T-cell (primary cell): ENCODE measurements around the gene ELAVL4. TPM values are rescaled to one million over a fixed set of nuclear protein-coding genes. Genes with fewer than 3 reads are reported as not detected.

Experiments
- ATAC-seq, 4 experiments: fragments of 200-7000 bp in 3 of 4; fragments of 150-1000 bp in 1 of 4; cut with Tn5 transposase; replicated peaks in 1 of 4; 1 replicate in 3 of 4; 2 replicates in 1 of 4; pipeline ENCODE4 v1.10.0; 2021; ENCODE audit warnings: moderate library complexity in 3 of 4, mild to moderate bottlenecking in 2 of 4, moderate number of reproducible peaks in 1 of 4
- CTCF ChIA-PET, 2 donors: fragments of 300-600 bp; sonication (Branson Sonifier 250); formaldehyde crosslinking; loops; one replicate each; lab custom pipeline; 2022; ENCODE audit warnings: antibody characterized with exemption in 2 of 2; lab: Charles Lee
- POLR2A ChIA-PET, 2 donors: fragments of 300-600 bp; sonication (Branson Sonifier 250); formaldehyde crosslinking; loops; one replicate each; lab custom pipeline; 2022; ENCODE audit warnings: antibody characterized with exemption in 2 of 2; lab: Charles Lee
- DNase-seq, 35 experiments: peaks; one replicate each; pipeline versions ENCODE4 v3.0.0 to v3.0.0-alpha.2; 2013 to 2023
- H3K27ac ChIP-seq: one replicate; pipeline ENCODE4 v1.5.1; 2013; ENCODE audit warnings: low read length
- H3K27me3 ChIP-seq, 2 experiments: replicated peaks in 1 of 2; 1 replicate in 1 of 2; 2 replicates in 1 of 2; pipeline versions ENCODE4 v1.6.1 to v1.7.0; 2013; ENCODE audit warnings: low read length in 1 of 2, mixed read lengths in 1 of 2; ENCODE audit not compliant: control insufficient read depth in 2 of 2, insufficient read depth in 2 of 2; ENCODE audit errors: extremely low read depth in 1 of 2
- H3K36me3 ChIP-seq, 2 donors: 1 replicate in 1 of 2; 2 replicates in 1 of 2; pipeline versions ENCODE4 v1.6.1 to v1.7.0; 2013; ENCODE audit warnings: low read length in 1 of 2; ENCODE audit not compliant: control insufficient read depth in 2 of 2, insufficient read depth in 1 of 2; ENCODE audit errors: extremely low read depth in 1 of 2
- H3K4me1 ChIP-seq, 2 experiments: 1 replicate in 1 of 2; 2 replicates in 1 of 2; pipeline versions ENCODE4 v1.6.1 to v1.7.0; 2013; ENCODE audit warnings: low read length in 2 of 2, mixed read lengths in 1 of 2; ENCODE audit not compliant: insufficient read depth in 2 of 2, control insufficient read depth in 1 of 2; ENCODE audit errors: extremely low read depth in 1 of 2
- H3K4me3 ChIP-seq, 2 donors: 1 replicate in 1 of 2; 2 replicates in 1 of 2; pipeline versions ENCODE4 v1.5.1 to v1.7.0; 2013; ENCODE audit warnings: mild to moderate bottlenecking in 2 of 2, low read length in 1 of 2, moderate library complexity in 1 of 2; ENCODE audit not compliant: control insufficient read depth in 1 of 2; ENCODE audit errors: extremely low read depth in 1 of 2
- H3K9me3 ChIP-seq: 2 replicates; pipeline ENCODE4 v1.7.0; 2013
- H3K27ac Mint-ChIP-seq, 2 donors: one replicate each; pipeline ENCODE4 v1.8.0; 2020 to 2021; ENCODE audit warnings: mild to moderate bottlenecking in 2 of 2, mixed read lengths in 2 of 2
- H3K27me3 Mint-ChIP-seq, 2 donors: one replicate each; pipeline ENCODE4 v1.8.0; 2021 to 2022; ENCODE audit warnings: mixed read lengths in 2 of 2
- H3K36me3 Mint-ChIP-seq: one replicate; pipeline ENCODE4 v1.8.0; 2021; ENCODE audit warnings: mixed read lengths
- H3K4me1 Mint-ChIP-seq, 3 donors: one replicate each; pipeline ENCODE4 v1.8.0; 2020 to 2022; ENCODE audit warnings: mixed read lengths in 3 of 3, mild to moderate bottlenecking in 1 of 3
- H3K4me3 Mint-ChIP-seq, 3 donors: one replicate each; pipeline ENCODE4 v1.8.0; 2020 to 2022; ENCODE audit warnings: mild to moderate bottlenecking in 3 of 3, mixed read lengths in 3 of 3, moderate library complexity in 3 of 3
- H3K9me3 Mint-ChIP-seq, 3 donors: one replicate each; pipeline ENCODE4 v1.8.0; 2020 to 2022; ENCODE audit warnings: mixed read lengths in 3 of 3
- WGBS: methylation state at CpG from one replicate; pipeline ENCODE4 v1.1.5; 2013; ENCODE audit warnings: missing lambda C conversion rate; ENCODE audit not compliant: insufficient coverage; 5-methylcytosine and 5-hydroxymethylcytosine counted together
- total RNA-seq, 35 experiments: library from RNA in 6 of 35; stranded (reverse) in 6 of 35; fragments of 120-200 nt in 1 of 35; gene quantifications; one replicate each; pipeline versions ENCODE4 v1.2.1 to v1.2.4 and lab custom pipeline; 2013 to 2026

The ELAVL4 gene
- total RNA-seq, 5 donors from 2014 or later (not counting 1 experiment from before 2014, with no cell fraction given), result not detected

DNA sequence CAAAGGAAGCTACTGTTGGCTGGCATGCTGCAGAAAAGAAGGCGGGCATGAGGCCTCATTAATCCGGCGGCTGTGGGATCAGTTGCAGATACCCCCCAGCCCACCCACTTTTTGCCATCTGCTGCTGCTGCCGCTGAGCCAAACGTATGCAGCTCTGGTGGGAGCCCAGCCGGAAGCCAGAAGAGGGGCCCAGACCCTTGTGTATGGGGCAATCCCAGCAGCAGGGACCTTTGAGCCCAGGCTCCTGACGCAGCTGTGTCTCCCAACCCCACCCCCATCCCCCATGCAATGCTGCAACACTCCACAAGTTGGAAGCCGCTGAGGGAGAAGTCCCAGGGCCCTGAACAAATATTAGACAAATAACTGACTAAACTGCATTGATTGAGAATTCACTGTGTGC is 106.0 kb downstream of the ELAVL4 start:
- H3K4me1 Mint-ChIP-seq, result no peaks in the 10 kb centered on the region
- no peaks in the 10 kb centered on the region for H3K36me3 ChIP-seq
- no peaks in the 10 kb centered on the region for H3K9me3 ChIP-seq
- peaks cover 0 to 6% of the 10 kb centered on the region in 2 donors for H3K27me3 Mint-ChIP-seq
- H3K27ac ChIP-seq, result no peak overlapping the region
- WGBS, result 13% methylated on average over 5 of the region's 8 CpGs
- no peaks in the 10 kb centered on the region for H3K4me1 ChIP-seq
- no peak for DNase-seq
- CTCF ChIA-PET, result no interaction called here
- peaks cover 0 to 4% of the 10 kb centered on the region in 2 experiments for H3K27me3 ChIP-seq
- no peak overlapping the region for H3K27ac Mint-ChIP-seq
- ATAC-seq, result no peak
- H3K4me3 Mint-ChIP-seq, result no peak overlapping the region
- H3K9me3 Mint-ChIP-seq, result no peaks in the 10 kb centered on the region
- no peak overlapping the region for H3K4me3 ChIP-seq
- no peaks in the 10 kb centered on the region for H3K36me3 Mint-ChIP-seq
- POLR2A ChIA-PET, result no interaction called here

DNA sequence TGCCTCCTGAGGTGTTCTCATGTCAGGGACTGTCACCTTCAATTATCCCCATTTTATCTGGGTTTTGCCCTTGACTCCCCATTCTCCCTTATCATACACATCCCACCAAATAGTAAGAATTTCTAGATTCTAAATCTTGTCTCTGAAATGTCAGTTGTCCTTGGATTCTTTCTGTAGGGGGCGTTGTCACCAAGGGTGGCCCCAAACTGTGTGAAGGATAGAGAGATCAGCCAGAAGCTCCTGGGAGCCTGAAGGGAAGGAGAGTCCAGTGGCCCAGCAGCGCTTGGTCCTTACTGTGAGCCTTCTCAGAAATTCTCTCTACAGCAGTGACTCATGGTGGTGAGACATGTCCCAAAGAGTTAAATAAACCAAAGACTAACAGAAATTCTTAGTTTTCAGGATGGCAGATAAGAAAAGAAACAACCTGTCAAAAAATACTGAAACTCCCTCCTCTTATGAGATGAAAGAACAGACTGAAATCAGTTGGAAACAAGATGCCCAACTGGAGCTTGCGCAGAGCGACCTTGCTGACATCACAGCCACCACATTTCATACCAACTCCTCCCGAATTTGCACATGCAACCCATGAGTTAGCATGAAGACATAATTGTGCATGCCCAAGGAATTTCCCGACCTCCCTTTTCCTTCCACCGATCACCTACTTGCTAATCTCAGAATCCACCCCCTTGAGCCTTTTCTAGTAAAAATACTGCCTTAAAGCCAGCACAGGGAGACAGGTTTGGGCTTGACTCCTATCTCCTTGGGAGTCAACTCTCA is 109.8 kb downstream of the ELAVL4 start:
- H3K27ac Mint-ChIP-seq, result no peak overlapping the region
- no peaks in the 10 kb centered on the region for H3K36me3 Mint-ChIP-seq
- no peak for ATAC-seq
- CTCF ChIA-PET, result no interaction called here
- POLR2A ChIA-PET, result no interaction called here
- peaks cover 0 to 4% of the 10 kb centered on the region in 2 experiments for H3K27me3 ChIP-seq
- peaks cover 0 to 2% (median 0%) of the 10 kb centered on the region in 3 donors for H3K9me3 Mint-ChIP-seq
- 75% methylated on average over 5 of the region's 7 CpGs for WGBS
- peaks cover 0 to 6% of the 10 kb centered on the region in 2 donors for H3K27me3 Mint-ChIP-seq
- H3K4me1 Mint-ChIP-seq, result no peaks in the 10 kb centered on the region
- no peaks in the 10 kb centered on the region for H3K4me1 ChIP-seq
- H3K4me3 Mint-ChIP-seq, result no peak overlapping the region
- no peaks in the 10 kb centered on the region for H3K36me3 ChIP-seq
- no peak overlapping the region for H3K4me3 ChIP-seq
- no peak for DNase-seq
- no peaks in the 10 kb centered on the region for H3K9me3 ChIP-seq
- H3K27ac ChIP-seq, result no peak overlapping the region

DNA sequence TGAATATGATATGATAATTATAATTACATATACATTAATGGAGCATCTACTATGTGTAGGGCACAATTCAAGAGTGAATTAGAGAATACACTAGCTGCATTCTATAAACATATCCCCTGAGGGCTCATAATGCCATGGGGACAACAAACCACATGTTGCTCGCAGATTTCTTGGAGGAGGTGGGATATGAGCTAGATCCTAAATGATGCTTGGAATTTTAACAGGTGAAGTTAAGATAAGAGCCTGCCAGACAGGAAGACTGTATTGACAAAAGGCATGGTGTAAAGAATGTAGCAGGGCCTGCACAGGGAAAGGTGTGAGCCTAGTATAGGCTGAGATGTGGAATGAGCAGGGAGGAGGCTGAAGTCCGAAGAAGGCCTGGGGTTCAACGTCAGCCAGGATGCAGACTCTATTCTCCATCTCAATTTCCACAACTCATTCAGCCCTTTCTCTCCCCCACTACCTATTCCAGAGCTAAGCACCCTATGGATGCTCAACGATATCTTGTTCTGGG is 120.2 kb downstream of the ELAVL4 start:
- no peak overlapping the region for H3K4me3 ChIP-seq
- WGBS, result 67% methylated on average over 1 of the region's 4 CpGs
- no peaks in the 10 kb centered on the region for H3K36me3 ChIP-seq
- H3K4me1 ChIP-seq, result no peaks in the 10 kb centered on the region
- no peaks in the 10 kb centered on the region for H3K9me3 ChIP-seq
- ATAC-seq (no peak), DNase-seq (no peak)
- no peaks in the 10 kb centered on the region for H3K36me3 Mint-ChIP-seq
- H3K4me1 Mint-ChIP-seq, result no peaks in the 10 kb centered on the region
- H3K27me3 ChIP-seq, result no peaks in the 10 kb centered on the region
- H3K27ac Mint-ChIP-seq, result no peak overlapping the region
- H3K27me3 Mint-ChIP-seq, result no peaks in the 10 kb centered on the region
- peaks cover 6 to 17% (median 9%) of the 10 kb centered on the region in 3 donors for H3K9me3 Mint-ChIP-seq
- CTCF ChIA-PET, result no interaction called here
- no peak overlapping the region for H3K4me3 Mint-ChIP-seq
- POLR2A ChIA-PET, result no interaction called here
- H3K27ac ChIP-seq, result no peak overlapping the region

DNA sequence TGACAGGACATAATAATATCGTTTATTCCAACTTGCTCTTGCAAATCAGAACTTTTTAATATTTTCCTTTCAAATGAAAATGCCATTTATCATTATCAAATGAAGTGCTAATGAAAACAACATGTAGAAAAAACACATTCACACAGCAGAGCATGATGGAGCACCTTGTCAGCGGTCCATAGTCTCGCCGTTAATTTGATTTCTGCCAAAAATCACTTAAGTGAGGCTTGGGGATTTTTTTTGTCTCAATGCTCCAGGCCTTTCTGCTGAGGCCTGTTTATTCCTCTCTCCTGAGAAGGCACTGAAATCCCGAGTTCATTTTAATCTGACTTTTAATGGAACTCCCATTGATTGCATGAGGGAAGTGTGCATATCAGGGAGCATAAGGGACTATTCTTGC is 122.5 kb downstream of the ELAVL4 start:
- ChIA-PET POLR2A (no interaction called here), CTCF (no interaction called here)
- Mint-ChIP-seq H3K27me3 (no peaks in the 10 kb centered on the region), H3K27ac (no peak overlapping the region), H3K36me3 (no peaks in the 10 kb centered on the region), H3K4me1 (no peaks in the 10 kb centered on the region), H3K9me3 (peaks cover 4 to 15% (median 7%) of the 10 kb centered on the region in 3 donors), H3K4me3 (no peak overlapping the region)
- DNase-seq (no peak), ATAC-seq (no peak)
- Histone ChIP-seq H3K9me3 (no peaks in the 10 kb centered on the region), H3K4me1 (no peaks in the 10 kb centered on the region), H3K27ac (no peak overlapping the region), H3K36me3 (no peaks in the 10 kb centered on the region), H3K4me3 (no peak overlapping the region), H3K27me3 (no peaks in the 10 kb centered on the region)
- no CpG with 5 or more reads among the region's 5 CpGs for WGBS

DNA sequence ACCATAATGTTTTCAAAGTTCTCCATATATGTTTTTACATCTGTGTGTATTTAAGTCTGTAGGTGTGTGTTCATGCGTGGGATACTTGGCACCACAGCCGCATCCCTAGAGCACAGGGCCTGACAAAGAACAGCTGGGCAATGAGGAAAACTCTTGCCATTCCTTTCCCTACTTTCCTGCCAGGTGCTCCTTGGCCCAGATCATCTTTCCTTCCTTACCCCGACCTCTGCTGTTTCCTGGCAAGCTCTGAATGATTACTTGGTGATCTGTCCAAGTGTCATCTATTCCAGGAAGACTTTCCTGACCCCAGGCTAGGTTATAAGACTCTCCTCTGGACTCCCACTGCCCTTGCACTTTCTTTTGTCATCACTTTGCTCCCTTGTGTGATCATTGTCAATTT is 123.6 kb downstream of the ELAVL4 start:
- Mint-ChIP-seq H3K27ac (no peak overlapping the region), H3K9me3 (peaks cover 6 to 16% (median 7%) of the 10 kb centered on the region in 3 donors), H3K4me1 (no peaks in the 10 kb centered on the region), H3K36me3 (no peaks in the 10 kb centered on the region), H3K4me3 (no peak overlapping the region), H3K27me3 (no peaks in the 10 kb centered on the region)
- CTCF ChIA-PET, result no interaction called here
- Histone ChIP-seq H3K36me3 (no peaks in the 10 kb centered on the region), H3K9me3 (no peaks in the 10 kb centered on the region), H3K27ac (no peak overlapping the region), H3K27me3 (no peaks in the 10 kb centered on the region), H3K4me1 (no peaks in the 10 kb centered on the region), H3K4me3 (no peak overlapping the region)
- POLR2A ChIA-PET, result no interaction called here
- ATAC-seq (no peak), DNase-seq (no peak)
- 50% methylated on average over 2 of the region's 3 CpGs for WGBS

DNA sequence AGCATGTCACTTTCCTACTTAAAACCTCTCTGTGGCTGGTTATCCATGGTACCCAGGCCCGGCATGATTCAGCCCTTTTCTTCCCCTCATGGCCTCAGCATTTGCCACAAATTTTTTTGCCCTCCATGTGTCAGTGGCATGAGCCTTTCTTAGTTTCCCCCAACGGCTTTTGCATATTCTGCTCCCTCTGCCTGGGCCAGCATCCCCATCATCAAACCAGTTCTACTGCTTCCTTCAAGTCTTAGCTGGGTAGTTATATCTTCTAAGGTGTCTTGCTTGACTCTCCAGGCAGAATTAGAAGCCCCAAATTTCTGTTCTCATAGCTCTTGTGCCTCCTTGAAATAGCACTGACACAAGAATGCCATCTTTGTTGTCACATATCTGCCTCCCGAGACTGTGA is 127.9 kb downstream of the ELAVL4 start:
- H3K36me3 ChIP-seq, result no peaks in the 10 kb centered on the region
- POLR2A ChIA-PET, result no interaction called here

More for the DNA sequence above, 127.9 kb downstream of the ELAVL4 start:
- H3K9me3 ChIP-seq, result no peaks in the 10 kb centered on the region
- Mint-ChIP-seq H3K27ac (no peak overlapping the region), H3K36me3 (no peaks in the 10 kb centered on the region), H3K27me3 (peaks cover 0 to 3% of the 10 kb centered on the region in 2 donors), H3K4me1 (no peaks in the 10 kb centered on the region), H3K9me3 (peaks cover 6 to 16% (median 7%) of the 10 kb centered on the region in 3 donors), H3K4me3 (no peak overlapping the region)
- 49% methylated on average over 2 of the region's 3 CpGs for WGBS
- CTCF ChIA-PET, result no interaction called here
- no peak for ATAC-seq
- no peak for DNase-seq
- H3K4me1 ChIP-seq, result no peaks in the 10 kb centered on the region
- peaks cover 0 to 3% of the 10 kb centered on the region in 2 experiments for H3K27me3 ChIP-seq
- H3K4me3 ChIP-seq, result no peak overlapping the region
- H3K27ac ChIP-seq, result no peak overlapping the region
